ENCODE measurements around the gene HAVCR2.

HAVCR2 gene

DNA sequence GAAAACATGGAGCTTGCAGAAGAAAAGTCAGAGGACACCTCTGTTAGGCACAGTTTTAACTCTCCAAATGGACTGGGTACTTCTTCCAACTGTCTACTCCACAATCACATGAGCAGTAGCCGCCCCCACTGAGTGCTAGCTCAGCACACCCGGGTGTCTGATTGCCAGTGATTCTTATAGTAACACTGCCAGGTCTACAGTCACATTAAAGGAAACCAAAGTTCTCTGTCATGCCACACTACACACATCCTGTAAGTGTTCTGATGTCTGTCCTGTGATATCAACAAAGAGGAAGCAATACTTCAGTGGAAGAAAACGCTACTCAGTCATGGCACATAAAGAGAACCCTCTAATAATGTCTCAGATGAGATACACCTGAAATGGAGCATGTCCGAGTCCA lies at the start of gene HAVCR2:
Gene HAVCR2, minus strand, starts transcription at position 69 of the 400 bp plus-strand sequence. Its CDS starts 61 bp downstream, at position 8.
- no peak for DNase-seq (ENCODE audit: low spot score)

GRCh38 chr5:157157293-157157891 lies 48.5 kb upstream of the HAVCR2 start:
- DNase-seq (ENCODE audit: low spot score), result no peak

DNA sequence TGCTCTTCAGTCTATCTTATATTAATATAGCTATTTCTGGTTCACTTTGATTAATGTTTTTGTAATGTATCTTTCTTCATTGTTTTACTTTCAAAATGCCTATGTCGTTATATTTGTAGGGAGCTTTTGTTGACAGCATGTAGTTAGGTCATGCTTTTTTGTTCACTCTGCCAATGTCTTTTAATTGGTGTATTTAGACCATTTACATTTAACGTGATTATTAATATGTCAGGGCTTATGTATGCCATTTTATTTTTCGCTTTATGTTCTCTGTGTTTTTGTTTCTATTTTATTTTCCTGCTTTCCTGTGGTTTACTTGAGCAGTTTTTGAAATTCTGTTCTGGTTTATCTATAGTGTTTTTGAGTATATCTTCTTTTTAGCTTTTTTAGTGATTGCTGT lies 46.5 kb upstream of the HAVCR2 start:
- no peak for DNase-seq (ENCODE audit: low spot score)

DNA sequence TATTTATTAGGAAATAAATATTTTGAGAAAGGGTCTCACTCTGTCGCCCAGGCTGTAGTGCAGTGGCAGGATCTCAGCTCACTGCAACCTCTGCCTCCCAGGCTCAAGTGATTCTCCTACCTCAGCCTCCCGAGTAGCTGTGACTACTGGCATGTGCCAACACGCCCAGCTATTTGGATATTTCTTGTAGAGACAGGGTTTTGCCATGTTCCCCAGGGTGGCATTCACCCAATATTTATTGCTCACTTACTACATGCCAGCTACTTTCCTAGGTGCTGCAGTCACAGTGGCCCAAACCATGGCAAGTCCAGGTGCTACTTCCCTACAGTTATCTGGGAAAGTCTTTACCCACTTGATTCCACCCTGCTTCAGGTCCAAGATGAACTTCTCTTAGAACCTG lies 42.2 kb upstream of the HAVCR2 start:
- DNase-seq (ENCODE audit: low spot score), result no peak

GRCh38 chr5:157148734-157149615 lies 40.1 kb upstream of the HAVCR2 start:
- peak; percentile 83 for DNase-seq (ENCODE audit: low spot score)

- DNase-seq (ENCODE audit: low spot score), result peak; percentile 83
Observed at GRCh38 chr5:157143127-157143971, 34.5 kb upstream of the HAVCR2 start.

GRCh38 chr5:157142317-157143126 lies 33.7 kb upstream of the HAVCR2 start, which contains the start of gene MED7:
TSS of gene MED7 (minus strand) at chr5:157142865. CDS start at chr5:157139431, 3,434 bp downstream.
- peak; percentile 98 for DNase-seq (ENCODE audit: low spot score)

- DNase-seq (ENCODE audit: low spot score), result no peak
Observed at GRCh38 chr5:157137691-157138090, 28.8 kb upstream of the HAVCR2 start.

DNA sequence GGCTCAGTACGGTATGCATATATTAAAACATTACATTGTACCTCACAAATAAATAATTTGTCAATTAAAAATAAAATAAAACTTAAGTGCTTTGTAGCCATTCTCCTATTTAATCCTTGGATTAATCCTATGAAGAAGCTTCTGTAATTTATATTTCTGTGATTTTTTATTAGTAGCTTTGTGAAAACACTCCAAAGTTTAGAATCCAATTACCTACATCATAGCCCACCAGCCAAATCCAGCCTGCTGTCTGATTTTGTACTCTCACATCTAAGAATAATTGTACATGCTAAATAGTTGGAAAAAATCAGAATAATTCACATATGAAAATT lies 23.4 kb upstream of the HAVCR2 start:
- no peak for DNase-seq (ENCODE audit: low spot score)

DNA sequence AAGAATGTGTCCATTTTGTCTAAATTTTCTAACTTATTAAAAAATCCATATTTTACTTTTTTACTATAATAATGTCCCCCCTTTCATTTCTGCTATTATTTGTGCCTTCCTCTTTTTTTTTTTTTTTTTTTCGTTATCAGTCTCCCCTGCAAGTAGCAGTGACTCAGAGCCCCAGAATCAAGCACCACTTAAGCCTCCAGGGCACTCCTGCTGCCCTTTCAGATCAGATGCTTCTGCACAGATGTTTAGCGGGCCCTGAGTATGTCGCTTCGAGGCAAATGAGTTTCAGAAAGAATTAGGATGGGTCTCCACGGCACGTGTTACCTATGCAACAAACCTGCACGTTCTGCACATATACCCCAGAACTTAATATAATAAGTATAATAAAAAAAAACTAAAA lies 22.1 kb upstream of the HAVCR2 start:
- DNase-seq (ENCODE audit: low spot score), result no peak

GRCh38 chr5:157121709-157122108 lies 12.9 kb upstream of the HAVCR2 start:
- no peak for DNase-seq (ENCODE audit: low spot score)

GRCh38 chr5:157120102-157120501 lies 11.3 kb upstream of the HAVCR2 start:
- DNase-seq (ENCODE audit: low spot score), result no peak

DNA sequence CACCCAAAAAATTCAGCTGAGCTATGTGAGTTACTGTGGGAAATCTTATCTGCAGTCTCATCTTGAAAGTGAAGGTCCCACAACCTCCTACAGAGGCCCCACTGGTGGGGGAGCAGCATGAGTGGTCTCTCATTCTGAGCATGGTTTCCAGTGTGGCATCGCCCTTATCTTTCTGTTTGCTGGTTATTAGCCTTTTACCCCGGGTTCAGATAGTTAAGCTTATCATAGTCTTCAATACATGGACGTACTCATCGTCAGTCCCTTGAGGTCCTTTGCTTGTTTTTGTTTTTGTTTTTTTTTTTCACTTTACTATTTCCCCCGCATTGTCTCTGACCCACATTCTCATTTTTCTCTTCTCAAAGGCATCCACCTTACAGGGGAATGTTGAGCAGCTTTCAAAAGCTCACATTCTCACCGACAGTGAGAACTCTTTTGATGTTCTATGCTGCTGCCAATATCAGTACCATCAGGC lies 7.7 kb upstream of the HAVCR2 start:
- no peak for DNase-seq (ENCODE audit: low spot score)

- no peak for DNase-seq (ENCODE audit: low spot score)
Observed at GRCh38 chr5:157115502-157115901, 6.7 kb upstream of the HAVCR2 start.

- no peak for DNase-seq (ENCODE audit: low spot score)
Observed at GRCh38 chr5:157115012-157115411, 6.2 kb upstream of the HAVCR2 start.

- no peak for DNase-seq (ENCODE audit: low spot score)
Observed at GRCh38 chr5:157113002-157113401, 4.2 kb upstream of the HAVCR2 start.

- DNase-seq (ENCODE audit: low spot score), result no peak
Observed at GRCh38 chr5:157109744-157110143, 900 bp upstream of the HAVCR2 start.

DNA sequence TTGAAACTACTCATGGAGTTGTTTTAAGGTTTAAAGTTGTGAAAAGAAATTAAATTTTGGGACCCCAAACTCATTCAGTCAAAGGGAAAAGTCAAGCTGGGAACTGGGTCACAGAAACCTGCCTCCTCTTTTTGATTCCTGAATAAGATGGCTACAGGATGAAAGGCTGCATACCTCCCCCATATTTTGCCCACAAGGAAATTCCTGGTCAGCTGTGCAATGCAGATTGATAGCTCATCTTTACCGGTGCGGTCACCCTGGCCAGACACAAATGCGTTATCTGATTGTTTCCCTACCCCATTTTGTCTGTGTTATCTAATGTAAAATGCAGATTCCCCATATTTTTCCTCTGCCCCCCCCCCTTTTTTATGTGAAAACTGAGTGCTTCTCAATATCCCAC lies 1.3 kb downstream of the HAVCR2 start:
- DNase-seq (ENCODE audit: low spot score), result no peak

DNA sequence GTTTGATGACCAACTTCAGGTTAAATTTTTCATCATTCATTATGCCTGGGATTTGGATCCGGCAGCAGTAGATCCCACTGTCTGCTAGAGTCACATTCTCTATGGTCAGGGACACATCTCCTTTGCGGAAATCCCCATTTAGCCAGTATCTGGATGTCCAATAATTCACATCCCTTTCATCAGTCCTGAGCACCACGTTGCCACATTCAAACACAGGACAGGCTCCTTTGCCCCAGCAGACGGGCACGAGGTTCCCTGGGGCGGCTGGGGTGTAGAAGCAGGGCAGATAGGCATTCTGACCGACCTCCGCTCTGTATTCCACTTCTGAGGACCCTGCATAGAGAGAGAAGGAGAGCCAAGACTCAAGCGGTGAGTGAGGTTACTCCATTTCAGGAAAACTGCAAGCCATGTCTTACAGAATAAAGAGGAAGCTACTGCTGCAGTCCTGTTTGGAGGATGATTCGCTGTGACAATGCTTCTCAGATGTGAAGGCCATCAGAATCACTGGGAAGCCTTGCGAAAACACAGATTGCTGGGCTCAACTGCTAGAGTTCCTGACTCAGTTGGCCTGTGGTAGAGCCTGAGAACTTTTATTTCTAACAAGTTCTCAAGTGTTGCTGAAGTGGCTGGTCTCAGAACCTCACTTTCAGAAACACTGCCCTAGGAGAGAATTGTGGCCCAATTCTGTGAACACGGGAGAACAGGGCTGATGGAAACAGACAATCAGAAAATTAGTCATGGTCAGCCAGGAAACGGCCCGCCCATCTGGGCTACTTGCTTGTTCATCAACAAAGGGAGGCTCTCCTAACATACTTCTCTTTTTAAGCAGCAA lies 2.0 kb downstream of the HAVCR2 start:
- peak; percentile 34 for DNase-seq (ENCODE audit: low spot score)

- DNase-seq (ENCODE audit: low spot score), result peak; percentile 53
Observed at GRCh38 chr5:157100140-157100679, 8.6 kb downstream of the HAVCR2 start.
